ENCODE data around the gene PRKD3.

PRKD3 gene

DNA sequence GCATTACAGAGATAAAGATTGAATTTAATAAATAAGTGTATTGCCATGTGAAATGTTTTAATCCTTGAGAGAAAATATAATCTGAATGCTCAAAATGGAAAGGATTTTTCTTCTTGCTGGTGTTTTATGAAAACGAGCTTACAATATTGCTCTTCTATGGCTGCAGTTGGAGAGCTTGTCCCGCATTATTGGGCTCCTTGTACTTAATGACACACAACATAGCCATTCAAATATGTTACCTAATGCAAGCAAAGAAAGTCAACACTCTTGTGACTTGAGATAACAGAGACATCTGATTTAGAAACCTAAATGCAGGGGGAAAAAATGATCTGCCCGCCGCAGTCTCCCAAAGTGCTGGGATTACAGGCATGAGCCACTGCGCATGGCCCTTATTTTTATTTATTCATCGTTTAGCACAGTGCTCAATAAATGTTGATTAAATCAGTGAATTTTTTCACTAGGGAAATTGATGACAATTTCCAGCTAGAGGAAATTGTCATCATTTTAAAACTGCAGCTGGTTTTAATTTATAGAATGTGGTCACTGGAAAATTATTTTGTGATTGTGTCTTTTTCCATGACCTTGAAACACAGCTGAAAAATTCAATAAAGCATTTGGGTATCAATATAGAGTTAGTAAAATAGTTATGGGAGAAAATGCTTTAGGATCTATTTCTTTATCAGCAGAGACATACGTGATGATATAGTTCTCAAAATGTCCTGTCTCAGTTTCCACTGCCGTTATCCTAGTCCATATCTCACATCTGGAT is 2.4 kb upstream of the PRKD3 start:
- Histone ChIP-seq H3K36me3 (ENCODE audit: control insufficient read depth in 2 of 2, insufficient read depth in 2 of 2, low read length in 2 of 2) (no peaks in the 10 kb centered on the region), H3K27ac (ENCODE audit: low read depth in 2 of 2, low read length in 2 of 2) (no peak overlapping the region), H3K27me3 (ENCODE audit: control insufficient read depth in 2 of 2, insufficient read depth in 2 of 2, low read length in 2 of 2) (no peaks in the 10 kb centered on the region), H3K4me1 (ENCODE audit: control insufficient read depth in 2 of 2, insufficient read depth in 2 of 2, low read length in 2 of 2) (peaks cover 0 to 22% of the 10 kb centered on the region in 2 donors), H3K9me3 (ENCODE audit: control insufficient read depth in 2 of 2, low read length in 2 of 2) (no peaks in the 10 kb centered on the region), H3K9ac (ENCODE audit: low read depth in 1 of 2, low read length in 2 of 2) (peak overlapping the region in 1 of 2 donors; percentile 11), H3K4me3 (ENCODE audit: low read length in 2 of 2) (no peak overlapping the region)

DNA sequence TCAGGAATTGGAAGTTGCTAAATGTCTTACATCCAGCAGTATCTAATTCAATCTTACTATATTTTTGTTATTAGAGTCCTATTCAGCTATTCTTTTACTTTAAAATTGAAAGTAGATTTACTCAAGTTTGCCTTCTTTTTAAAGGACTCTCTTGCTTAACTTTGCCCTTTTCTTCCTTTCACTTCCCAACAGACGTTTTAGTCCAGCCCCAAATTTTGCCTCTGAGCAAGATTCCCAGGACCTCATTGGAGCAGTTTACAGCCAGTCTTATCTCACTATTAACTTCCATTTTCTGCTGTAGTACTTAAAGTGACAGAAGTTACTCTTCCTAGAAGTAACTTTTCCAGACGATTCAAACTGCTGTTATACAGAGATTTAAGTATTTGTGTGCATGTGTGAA is 1.7 kb upstream of the PRKD3 start:
- Histone ChIP-seq H3K36me3 (ENCODE audit: control insufficient read depth in 2 of 2, insufficient read depth in 2 of 2, low read length in 2 of 2) (no peaks in the 10 kb centered on the region), H3K9me3 (ENCODE audit: control insufficient read depth in 2 of 2, low read length in 2 of 2) (no peaks in the 10 kb centered on the region), H3K9ac (ENCODE audit: low read depth in 1 of 2, low read length in 2 of 2) (peak overlapping the region in 1 of 2 donors; percentile 11), H3K4me3 (ENCODE audit: low read length in 2 of 2) (peak overlapping the region; percentile 7 to 86), H3K4me1 (ENCODE audit: control insufficient read depth in 2 of 2, insufficient read depth in 2 of 2, low read length in 2 of 2) (peaks cover 2 to 22% of the 10 kb centered on the region in 2 donors), H3K27me3 (ENCODE audit: control insufficient read depth in 2 of 2, insufficient read depth in 2 of 2, low read length in 2 of 2) (no peaks in the 10 kb centered on the region), H3K27ac (ENCODE audit: low read depth in 2 of 2, low read length in 2 of 2) (no peak overlapping the region)

GRCh38 chr2:37325625-37326071 is 1.0 kb upstream of the PRKD3 start:
- peak overlapping the region; percentile 83 to 84 for H3K27ac ChIP-seq (ENCODE audit: low read depth in 2 of 2, low read length in 2 of 2)

DNA sequence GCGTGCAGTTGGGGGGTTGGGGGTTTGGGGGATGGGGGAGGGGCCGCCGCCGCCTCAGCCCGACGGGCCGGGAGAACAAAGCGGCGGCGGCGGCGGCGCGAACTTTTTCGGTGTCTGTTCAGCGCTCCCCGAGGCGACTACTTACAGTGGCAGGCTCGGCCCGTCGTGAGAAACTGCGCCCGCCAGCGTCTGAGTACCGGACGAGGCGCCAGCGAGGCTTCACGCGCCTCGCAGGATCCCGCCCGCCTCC is 172 bp downstream of the PRKD3 start:
- Histone ChIP-seq H3K4me1 (ENCODE audit: control insufficient read depth in 2 of 2, insufficient read depth in 2 of 2, low read length in 2 of 2) (peaks cover 2 to 22% of the 10 kb centered on the region in 2 donors), H3K36me3 (ENCODE audit: control insufficient read depth in 2 of 2, insufficient read depth in 2 of 2, low read length in 2 of 2) (no peaks in the 10 kb centered on the region), H3K9ac (ENCODE audit: low read depth in 1 of 2, low read length in 2 of 2) (peak overlapping the region in 1 of 2 donors; percentile 83), H3K27ac (ENCODE audit: low read depth in 2 of 2, low read length in 2 of 2) (peak overlapping the region; percentile 77 to 84), H3K9me3 (ENCODE audit: control insufficient read depth in 2 of 2, low read length in 2 of 2) (no peaks in the 10 kb centered on the region), H3K4me3 (ENCODE audit: low read length in 2 of 2) (peak overlapping the region; percentile 49 to 90), H3K27me3 (ENCODE audit: control insufficient read depth in 2 of 2, insufficient read depth in 2 of 2, low read length in 2 of 2) (no peaks in the 10 kb centered on the region)

More at GRCh38 chr2:37325625-37326071, 1.0 kb upstream of the PRKD3 start:
- Histone ChIP-seq H3K4me3 (ENCODE audit: low read length in 2 of 2) (peak overlapping the region; percentile 86 to 90), H3K9me3 (ENCODE audit: control insufficient read depth in 2 of 2, low read length in 2 of 2) (no peaks in the 10 kb centered on the region), H3K9ac (ENCODE audit: low read depth in 1 of 2, low read length in 2 of 2) (peak overlapping the region; percentile 68 to 83), H3K27me3 (ENCODE audit: control insufficient read depth in 2 of 2, insufficient read depth in 2 of 2, low read length in 2 of 2) (no peaks in the 10 kb centered on the region), H3K4me1 (ENCODE audit: control insufficient read depth in 2 of 2, insufficient read depth in 2 of 2, low read length in 2 of 2) (peaks cover 2 to 22% of the 10 kb centered on the region in 2 donors), H3K36me3 (ENCODE audit: control insufficient read depth in 2 of 2, insufficient read depth in 2 of 2, low read length in 2 of 2) (no peaks in the 10 kb centered on the region)

GRCh38 chr2:37323781-37324535 is 675 bp downstream of the PRKD3 start:
- Histone ChIP-seq H3K9ac (ENCODE audit: low read depth in 1 of 2, low read length in 2 of 2) (peak overlapping the region; percentile 83 to 85), H3K4me3 (ENCODE audit: low read length in 2 of 2) (peak overlapping the region; percentile 90 to 93), H3K27me3 (ENCODE audit: control insufficient read depth in 2 of 2, insufficient read depth in 2 of 2, low read length in 2 of 2) (no peaks in the 10 kb centered on the region), H3K9me3 (ENCODE audit: control insufficient read depth in 2 of 2, low read length in 2 of 2) (no peaks in the 10 kb centered on the region), H3K36me3 (ENCODE audit: control insufficient read depth in 2 of 2, insufficient read depth in 2 of 2, low read length in 2 of 2) (no peaks in the 10 kb centered on the region), H3K27ac (ENCODE audit: low read depth in 2 of 2, low read length in 2 of 2) (peak overlapping the region; percentile 77 to 84), H3K4me1 (ENCODE audit: control insufficient read depth in 2 of 2, insufficient read depth in 2 of 2, low read length in 2 of 2) (peaks cover 2 to 22% of the 10 kb centered on the region in 2 donors)

GRCh38 chr2:37323176-37323780 is 1.4 kb downstream of the PRKD3 start:
- H3K9ac ChIP-seq (ENCODE audit: low read depth in 1 of 2, low read length in 2 of 2) = peak overlapping the region; percentile 83 to 85
- H3K4me1 ChIP-seq (ENCODE audit: control insufficient read depth in 2 of 2, insufficient read depth in 2 of 2, low read length in 2 of 2) = peaks cover 2 to 22% of the 10 kb centered on the region in 2 donors
- peak overlapping the region; percentile 90 to 93 for H3K4me3 ChIP-seq (ENCODE audit: low read length in 2 of 2)
- no peaks in the 10 kb centered on the region for H3K36me3 ChIP-seq (ENCODE audit: control insufficient read depth in 2 of 2, insufficient read depth in 2 of 2, low read length in 2 of 2)
- no peaks in the 10 kb centered on the region for H3K9me3 ChIP-seq (ENCODE audit: control insufficient read depth in 2 of 2, low read length in 2 of 2)
- H3K27me3 ChIP-seq (ENCODE audit: control insufficient read depth in 2 of 2, insufficient read depth in 2 of 2, low read length in 2 of 2) = no peaks in the 10 kb centered on the region
- peak overlapping the region; percentile 77 to 84 for H3K27ac ChIP-seq (ENCODE audit: low read depth in 2 of 2, low read length in 2 of 2)

GRCh38 chr2:37322368-37322767 is 2.3 kb downstream of the PRKD3 start:
- no peak overlapping the region for H3K4me3 ChIP-seq (ENCODE audit: low read length in 2 of 2)
- no peaks in the 10 kb centered on the region for H3K36me3 ChIP-seq (ENCODE audit: control insufficient read depth in 2 of 2, insufficient read depth in 2 of 2, low read length in 2 of 2)
- peaks cover 2 to 22% of the 10 kb centered on the region in 2 donors for H3K4me1 ChIP-seq (ENCODE audit: control insufficient read depth in 2 of 2, insufficient read depth in 2 of 2, low read length in 2 of 2)
- no peak overlapping the region for H3K27ac ChIP-seq (ENCODE audit: low read depth in 2 of 2, low read length in 2 of 2)
- no peaks in the 10 kb centered on the region for H3K27me3 ChIP-seq (ENCODE audit: control insufficient read depth in 2 of 2, insufficient read depth in 2 of 2, low read length in 2 of 2)
- H3K9ac ChIP-seq (ENCODE audit: low read depth in 1 of 2, low read length in 2 of 2) = no peak overlapping the region
- H3K9me3 ChIP-seq (ENCODE audit: control insufficient read depth in 2 of 2, low read length in 2 of 2) = no peaks in the 10 kb centered on the region

DNA sequence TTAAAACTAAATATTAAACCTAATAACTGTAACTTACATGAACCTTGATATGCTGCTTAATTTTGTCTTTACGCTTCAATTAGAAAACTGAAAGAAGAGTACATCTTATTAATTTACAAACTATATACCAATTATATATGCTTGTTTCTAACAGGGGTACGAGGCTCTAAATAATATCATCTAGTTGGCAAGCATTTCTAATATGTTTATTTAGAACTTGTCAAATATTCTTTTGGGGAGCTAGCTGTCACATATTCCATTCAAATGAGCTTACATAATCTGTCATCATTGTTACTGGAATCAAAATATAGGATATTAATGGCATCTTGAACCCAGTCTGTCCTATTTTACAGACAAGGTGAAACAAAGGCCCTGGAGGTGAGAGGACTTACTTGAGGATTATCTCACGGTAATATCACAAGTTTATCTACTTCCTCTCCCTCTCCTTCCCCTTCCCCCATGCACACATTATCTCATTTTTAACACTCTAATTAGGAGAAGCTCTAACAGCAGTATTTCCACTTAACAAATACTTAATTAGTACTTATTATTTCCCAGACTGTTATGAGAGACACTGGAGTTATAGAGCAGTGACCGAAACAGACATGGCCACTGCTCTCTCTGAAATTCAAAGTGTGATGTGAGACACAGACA is 3.5 kb downstream of the PRKD3 start:
- H3K4me3 ChIP-seq (ENCODE audit: low read length in 2 of 2) = no peak overlapping the region
- no peak overlapping the region for H3K27ac ChIP-seq (ENCODE audit: low read depth in 2 of 2, low read length in 2 of 2)
- H3K4me1 ChIP-seq (ENCODE audit: control insufficient read depth in 2 of 2, insufficient read depth in 2 of 2, low read length in 2 of 2) = peaks cover 2 to 22% of the 10 kb centered on the region in 2 donors
- no peaks in the 10 kb centered on the region for H3K36me3 ChIP-seq (ENCODE audit: control insufficient read depth in 2 of 2, insufficient read depth in 2 of 2, low read length in 2 of 2)
- H3K9ac ChIP-seq (ENCODE audit: low read depth in 1 of 2, low read length in 2 of 2) = no peak overlapping the region
- H3K9me3 ChIP-seq (ENCODE audit: control insufficient read depth in 2 of 2, low read length in 2 of 2) = no peaks in the 10 kb centered on the region
- no peaks in the 10 kb centered on the region for H3K27me3 ChIP-seq (ENCODE audit: control insufficient read depth in 2 of 2, insufficient read depth in 2 of 2, low read length in 2 of 2)

GRCh38 chr2:37319754-37320609 is 4.7 kb downstream of the PRKD3 start:
- Histone ChIP-seq H3K36me3 (ENCODE audit: control insufficient read depth in 2 of 2, insufficient read depth in 2 of 2, low read length in 2 of 2) (no peaks in the 10 kb centered on the region), H3K9ac (ENCODE audit: low read depth in 1 of 2, low read length in 2 of 2) (no peak overlapping the region), H3K27ac (ENCODE audit: low read depth in 2 of 2, low read length in 2 of 2) (no peak overlapping the region), H3K4me1 (ENCODE audit: control insufficient read depth in 2 of 2, insufficient read depth in 2 of 2, low read length in 2 of 2) (peaks cover 2 to 14% of the 10 kb centered on the region in 2 donors), H3K9me3 (ENCODE audit: control insufficient read depth in 2 of 2, low read length in 2 of 2) (no peaks in the 10 kb centered on the region), H3K4me3 (ENCODE audit: low read length in 2 of 2) (no peak overlapping the region), H3K27me3 (ENCODE audit: control insufficient read depth in 2 of 2, insufficient read depth in 2 of 2, low read length in 2 of 2) (no peaks in the 10 kb centered on the region)

Measured in mucosa of rectum (tissue), 2 donors.